GM19467 (cell line): ENCODE measurements around the gene TULP4.
"Not testable (repeated sequence)": the region's sequence is repeated elsewhere in the genome, so short reads cannot be mapped to it uniquely, and the experiment has no call there.

Source experiments
- ATAC-seq: cut with Tn5 transposase; IDR thresholded peaks from one replicate; pipeline ENCODE4 v1.9.1; 2021; ENCODE audit warnings: mild to moderate bottlenecking, moderate library complexity; ENCODE audit not compliant: unreplicated experiment

TULP4 gene

GRCh38 chr6:158293122-158293521 is 19.1 kb upstream of the TULP4 start:
- ATAC-seq: no peak

GRCh38 chr6:158295976-158296853 is 16.1 kb upstream of the TULP4 start:
- not testable (repeated sequence) for ATAC-seq

- not testable (repeated sequence) for ATAC-seq
Observed at GRCh38 chr6:158296854-158297324, 15.4 kb upstream of the TULP4 start.

- not testable (repeated sequence) for ATAC-seq
Observed at GRCh38 chr6:158297657-158298056, 14.6 kb upstream of the TULP4 start.

GRCh38 chr6:158300306-158301143 is 11.7 kb upstream of the TULP4 start:
- not testable (repeated sequence) for ATAC-seq

GRCh38 chr6:158301561-158301960 is 10.7 kb upstream of the TULP4 start:
- not testable (repeated sequence) for ATAC-seq

GRCh38 chr6:158302195-158302796 is 10.0 kb upstream of the TULP4 start:
- not testable (repeated sequence) for ATAC-seq

GRCh38 chr6:158303210-158303731 is 9.0 kb upstream of the TULP4 start:
- no peak for ATAC-seq

- no peak for ATAC-seq
Observed at GRCh38 chr6:158304254-158304653, 8.0 kb upstream of the TULP4 start.

GRCh38 chr6:158309814-158310213 is 2.5 kb upstream of the TULP4 start:
- no peak for ATAC-seq

GRCh38 chr6:158311193-158311592 is 1.1 kb upstream of the TULP4 start:
- no peak for ATAC-seq

- no peak for ATAC-seq
Observed at GRCh38 chr6:158311626-158312025, 639 bp upstream of the TULP4 start.

GRCh38 chr6:158312672-158313397 is 570 bp downstream of the TULP4 start:
- no peak for ATAC-seq

GRCh38 chr6:158313989-158314388 is 1.7 kb downstream of the TULP4 start:
- no peak for ATAC-seq

- ATAC-seq: no peak
Observed at GRCh38 chr6:158314737-158315136, 2.5 kb downstream of the TULP4 start.

GRCh38 chr6:158316022-158316421 is 3.8 kb downstream of the TULP4 start:
- no peak for ATAC-seq

- ATAC-seq: no peak
Observed at GRCh38 chr6:158321960-158322359, 9.7 kb downstream of the TULP4 start.

GRCh38 chr6:158322400-158322723 is 10.1 kb downstream of the TULP4 start:
- no peak for ATAC-seq

- peak; percentile 72 for ATAC-seq
Observed at GRCh38 chr6:158322724-158323560, 10.7 kb downstream of the TULP4 start.

GRCh38 chr6:158323561-158323958 is 11.3 kb downstream of the TULP4 start:
- ATAC-seq: peak; percentile 38
